ENCODE measurements around the gene XPR1.

Gene XPR1

DNA sequence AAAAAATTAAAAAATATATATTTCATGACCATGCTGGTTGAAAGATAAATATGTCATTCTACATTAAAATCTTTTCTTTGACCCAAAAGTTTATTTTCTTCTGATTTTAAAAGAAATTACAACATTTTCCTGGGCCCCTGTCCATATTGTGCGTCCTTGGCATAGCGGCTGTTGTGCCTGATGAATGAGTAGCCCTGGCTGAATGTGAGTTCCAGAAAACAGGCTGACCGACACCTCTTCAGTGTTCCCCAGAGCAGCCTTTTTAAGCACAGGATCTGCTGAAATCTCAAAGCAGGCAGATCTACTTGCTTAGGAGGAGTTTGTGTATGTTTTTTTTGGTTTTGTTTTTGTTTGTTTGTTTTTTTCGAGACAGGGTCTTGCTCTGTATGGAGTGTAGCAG lies 300.6 kb downstream of the XPR1 start:
- no peak for DNase-seq (ENCODE audit: low read depth)

DNA sequence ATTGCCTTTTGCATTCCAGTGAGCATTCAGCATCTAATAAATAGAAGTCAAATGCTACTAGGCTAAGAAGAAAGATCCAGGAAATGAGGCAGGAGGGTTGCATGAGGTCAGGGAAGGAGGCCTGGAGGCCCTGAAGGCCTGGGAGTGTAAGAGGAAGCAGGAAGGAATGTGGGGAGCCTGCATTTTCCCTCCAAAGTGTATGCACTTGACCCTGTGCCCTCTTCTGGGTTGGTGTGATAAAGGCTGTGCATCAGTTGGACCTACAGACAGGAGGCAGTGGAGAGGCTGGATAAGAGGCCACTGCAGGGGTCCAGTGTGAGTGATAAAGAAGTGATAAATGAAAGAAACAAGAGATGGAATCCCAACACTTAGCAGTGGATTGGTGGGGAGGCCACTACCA lies 301.3 kb downstream of the XPR1 start:
- no peak for DNase-seq (ENCODE audit: low read depth)

DNA sequence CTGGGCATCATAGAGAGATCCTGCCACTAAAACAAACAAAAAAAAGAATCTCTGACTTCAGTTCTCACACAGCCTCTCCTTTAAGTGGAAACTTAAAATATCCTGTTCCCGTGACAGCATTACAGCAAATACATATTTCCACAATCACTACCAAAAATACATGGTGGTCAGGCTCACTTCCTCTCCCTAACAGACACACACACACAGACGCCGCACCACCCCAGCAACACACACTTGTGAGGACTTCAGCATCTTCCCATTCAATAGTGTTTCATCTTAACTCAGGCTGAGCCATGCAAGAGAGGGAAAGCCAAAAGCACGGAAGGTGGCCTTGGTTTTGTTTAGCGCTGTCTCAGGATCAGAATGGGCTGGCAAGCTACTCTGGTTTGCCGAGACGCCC lies 302.7 kb downstream of the XPR1 start:
- no peak for DNase-seq (ENCODE audit: low read depth)

DNA sequence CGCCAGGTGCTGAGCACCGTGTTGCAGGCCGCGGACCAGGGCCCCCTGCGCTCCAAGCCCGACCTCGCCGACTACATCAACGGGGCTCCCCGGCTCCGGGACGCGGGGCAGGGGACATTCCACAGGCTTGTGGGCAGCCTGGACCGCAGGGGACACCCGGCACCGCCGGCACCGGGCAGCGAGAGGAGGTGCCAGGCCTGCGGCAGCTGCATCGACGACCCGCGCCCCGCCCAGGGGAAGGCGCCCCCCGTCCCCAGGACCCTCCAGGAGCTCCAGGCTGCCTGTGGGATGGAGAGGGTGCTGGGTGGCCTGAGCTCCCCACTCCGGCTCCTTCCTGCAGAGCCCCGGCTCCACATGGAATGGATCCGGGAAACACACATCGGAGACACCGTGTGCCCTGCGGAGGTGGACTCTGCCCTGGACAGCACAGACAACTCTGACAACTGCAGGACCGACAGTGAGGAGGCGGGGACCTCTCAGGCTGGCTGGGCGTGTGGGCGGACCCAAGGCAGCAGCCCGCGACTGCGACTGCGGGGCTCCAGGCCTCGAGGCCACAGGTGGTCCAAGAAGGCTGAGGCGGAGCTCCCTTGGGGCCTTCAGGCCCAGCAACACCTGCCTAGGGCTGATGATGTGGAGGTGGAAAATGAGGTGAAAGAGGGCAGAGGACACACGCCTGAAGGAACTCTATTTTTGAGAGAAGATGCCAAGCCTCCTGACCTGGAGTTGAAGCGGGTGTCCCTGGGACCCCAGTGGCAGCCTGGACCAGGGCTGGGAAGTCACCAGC lies 303.7 kb downstream of the XPR1 start:
- no peak for DNase-seq (ENCODE audit: low read depth)

- no peak for DNase-seq (ENCODE audit: low read depth)
Measured at GRCh38 chr1:180936110-180937011, 304.5 kb downstream of the XPR1 start.

- DNase-seq (ENCODE audit: low read depth), result no peak
Measured at GRCh38 chr1:180937012-180937372, 305.2 kb downstream of the XPR1 start.

DNA sequence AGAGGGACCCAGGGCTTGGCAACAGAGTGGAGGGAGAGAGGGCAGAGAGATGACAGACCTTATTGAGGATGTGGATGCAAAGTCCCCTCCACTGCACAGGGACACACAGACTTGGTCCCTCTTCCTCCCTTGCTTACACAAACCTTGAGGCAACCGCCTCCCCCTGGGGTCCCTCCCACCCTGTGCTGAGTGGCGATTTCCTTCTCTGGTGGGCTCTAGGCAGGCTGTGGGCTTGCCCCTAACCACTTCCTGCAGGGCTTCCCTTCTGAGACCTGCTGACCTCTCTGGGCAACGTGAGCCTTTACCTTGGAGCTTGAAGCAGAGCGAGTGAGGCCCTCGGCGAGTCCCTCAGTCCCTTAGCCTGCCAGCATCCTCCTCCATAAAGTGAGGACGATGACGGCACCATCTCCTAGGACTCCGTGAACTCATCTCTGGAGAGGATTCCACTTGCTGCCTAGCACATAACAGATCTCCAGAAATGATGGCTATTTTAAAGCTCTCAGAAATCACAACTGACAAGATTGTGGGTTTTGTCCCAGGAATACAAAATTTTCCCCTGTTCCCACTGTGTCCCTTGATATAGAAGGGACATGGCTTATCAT lies 305.9 kb downstream of the XPR1 start:
- no peak for DNase-seq (ENCODE audit: low read depth)

DNA sequence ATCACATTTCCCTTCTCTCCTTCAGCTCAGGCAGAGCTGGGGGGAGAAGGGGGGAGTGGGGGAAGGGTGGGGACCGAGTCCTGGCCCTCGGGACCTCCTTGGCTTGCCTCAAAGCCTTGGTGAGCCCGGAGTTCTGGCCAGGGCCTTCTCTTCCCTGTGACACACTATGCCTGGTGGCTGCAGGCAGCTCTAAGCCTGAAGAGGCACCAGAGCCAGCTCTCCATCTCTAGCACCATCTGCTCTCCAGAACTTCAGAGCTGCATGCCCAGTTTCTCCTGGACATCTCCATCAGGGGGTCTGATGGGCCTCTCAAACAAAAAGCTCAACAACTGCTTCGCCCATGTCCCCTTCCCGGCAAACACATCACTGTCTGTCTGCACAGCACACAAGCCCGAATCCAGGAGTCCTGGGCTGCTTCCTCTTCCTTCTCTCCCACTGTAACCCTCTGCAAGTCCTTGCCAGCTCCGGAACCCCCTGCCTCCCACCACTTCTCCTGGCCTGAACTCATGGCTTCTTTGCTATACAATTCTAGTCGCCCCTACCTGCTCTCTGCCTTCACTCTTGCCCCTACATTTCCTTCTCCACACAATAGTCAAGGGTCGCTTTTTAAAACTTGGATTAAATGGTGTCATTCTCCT lies 307.4 kb downstream of the XPR1 start:
- no peak for DNase-seq (ENCODE audit: low read depth)

GRCh38 chr1:180939711-180940103 lies 307.9 kb downstream of the XPR1 start:
- no peak for DNase-seq (ENCODE audit: low read depth)

All from activated T-cell treated with anti-CD3 and anti-CD28 coated beads for 1 hour (primary cell).